Epithelial cell of proximal tubule (primary cell): Measurements from ENCODE around the gene ITGB1. TPM values are rescaled to one million over a fixed set of nuclear protein-coding genes. Genes with fewer than 3 reads are reported as not detected.
"Not testable (repeated sequence)": the region's sequence is repeated elsewhere in the genome, so short reads cannot be mapped to it uniquely, and the experiment has no call there.

Experiments used
- DNase-seq: peaks from one replicate; pipeline ENCODE4 v3.0.0-alpha.2; 2011; ENCODE audit warnings: low read depth
- H3K4me3 ChIP-seq: 2 replicates; pipeline ENCODE4 v1.5.1; 2011; ENCODE audit warnings: low read depth, mild to moderate bottlenecking, low read length
- CTCF ChIP-seq: conservative IDR thresholded peaks from 2 replicates; pipeline ENCODE4 v1.5.1; 2012; ENCODE audit warnings: low read depth, mild to moderate bottlenecking, low read length
- total RNA-seq: library from RNA; depleted of rRNA; stranded (reverse); fragments of >200 nt; gene quantifications from 2 replicates; pipeline ENCODE4 v1.2.3, GENCODE V29; 2015

The ITGB1 gene
- total RNA-seq, 1 donor from 2014 or later = 2,053 TPM

GRCh38 chr10:32979041-32979440 is 21.0 kb upstream of the ITGB1 start:
- no peak for TF ChIP-seq CTCF
- DNase-seq = no peak
- H3K4me3 ChIP-seq = no peak overlapping the region

GRCh38 chr10:32977846-32978809 is 20.1 kb upstream of the ITGB1 start:
- H3K4me3 ChIP-seq, DNase-seq: not testable (repeated sequence)

GRCh38 chr10:32976338-32976737 is 18.3 kb upstream of the ITGB1 start:
- no peak for TF ChIP-seq CTCF
- DNase-seq = no peak
- H3K4me3 ChIP-seq = no peak overlapping the region

GRCh38 chr10:32972929-32973328 is 14.9 kb upstream of the ITGB1 start:
- no peak for DNase-seq
- H3K4me3 ChIP-seq = no peak overlapping the region
- TF ChIP-seq CTCF = no peak

- no peak for TF ChIP-seq CTCF
- DNase-seq = no peak
- H3K4me3 ChIP-seq = no peak overlapping the region
These were observed 14.4 kb upstream of the ITGB1 start for GRCh38 chr10:32972460-32972859.

GRCh38 chr10:32971536-32972091 is 13.6 kb upstream of the ITGB1 start:
- H3K4me3 ChIP-seq = no peak overlapping the region
- DNase-seq = no peak
- no peak for TF ChIP-seq CTCF

- H3K4me3 ChIP-seq = no peak overlapping the region
- no peak for DNase-seq
- no peak for TF ChIP-seq CTCF
These were observed 12.9 kb upstream of the ITGB1 start for GRCh38 chr10:32970910-32971309.
